Measurements from ENCODE around the gene NOP53.
"Not testable (repeated sequence)": the region's sequence is repeated elsewhere in the genome, so short reads cannot be mapped to it uniquely, and the experiment has no call there.

The NOP53 gene

GRCh38 chr19:47745010-47745901 lies at the start of gene NOP53:
TSS of gene NOP53 (plus strand) at chr19:47745546. CDS start at chr19:47745560, 14 bp downstream.
- DNase-seq (ENCODE audit: low spot score): peak; percentile 94

- DNase-seq (ENCODE audit: low spot score): no peak
Measured at GRCh38 chr19:47696635-47697034, 48.7 kb upstream of the NOP53 start.

- DNase-seq (ENCODE audit: low spot score): peak; percentile 88
Measured at GRCh38 chr19:47697863-47698609, 47.3 kb upstream of the NOP53 start.

GRCh38 chr19:47698631-47699359 lies 46.6 kb upstream of the NOP53 start:
- no peak for DNase-seq (ENCODE audit: low spot score)

- peak; percentile 85 for DNase-seq (ENCODE audit: low spot score)
Measured at GRCh38 chr19:47699360-47699917, 45.9 kb upstream of the NOP53 start.

- DNase-seq (ENCODE audit: low spot score): no peak
Measured at GRCh38 chr19:47700934-47701716, 44.2 kb upstream of the NOP53 start.

GRCh38 chr19:47701717-47702552 lies 43.4 kb upstream of the NOP53 start:
- no peak for DNase-seq (ENCODE audit: low spot score)

- DNase-seq (ENCODE audit: low spot score): peak; percentile 34
Measured at GRCh38 chr19:47702671-47703070, 42.7 kb upstream of the NOP53 start.

- DNase-seq (ENCODE audit: low spot score): peak; percentile 74
Measured at GRCh38 chr19:47703301-47703700, 42.0 kb upstream of the NOP53 start.

- no peak for DNase-seq (ENCODE audit: low spot score)
Measured at GRCh38 chr19:47704024-47704423, 41.3 kb upstream of the NOP53 start.

- no peak for DNase-seq (ENCODE audit: low spot score)
Measured at GRCh38 chr19:47704656-47705055, 40.7 kb upstream of the NOP53 start.

GRCh38 chr19:47707135-47707925 lies 38.0 kb upstream of the NOP53 start:
- DNase-seq (ENCODE audit: low spot score): peak; percentile 76

GRCh38 chr19:47711652-47712242 lies 33.6 kb upstream of the NOP53 start:
- no peak for DNase-seq (ENCODE audit: low spot score)

GRCh38 chr19:47713046-47714021 lies 32.0 kb upstream of the NOP53 start, which contains the start of gene EHD2:
TSS of gene EHD2 (plus strand) at chr19:47713422. CDS start at chr19:47716613, 3,191 bp downstream.
- peak; percentile 89 for DNase-seq (ENCODE audit: low spot score)

- DNase-seq (ENCODE audit: low spot score): no peak
Measured at GRCh38 chr19:47714339-47714738, 31.0 kb upstream of the NOP53 start.

- not testable (repeated sequence) for DNase-seq (ENCODE audit: low spot score)
Measured at GRCh38 chr19:47714855-47715254, 30.5 kb upstream of the NOP53 start.

- DNase-seq (ENCODE audit: low spot score): no peak
Measured at GRCh38 chr19:47716270-47716937, 28.9 kb upstream of the NOP53 start.

Data from D341Med (cell line).